ENCODE results near the gene FOXR1. TPM values are rescaled to one million over a fixed set of nuclear protein-coding genes. Genes with fewer than 3 reads are reported as not detected.
A peak's percentile ranks its signal among the peaks of the same experiment; 100 is the strongest.

The FOXR1 gene
- total and polyA plus RNA-seq, 2 of the 8 experiments (the other 6 are each of a cell fraction or from before 2014, with no cell fraction given) = not detected

DNA sequence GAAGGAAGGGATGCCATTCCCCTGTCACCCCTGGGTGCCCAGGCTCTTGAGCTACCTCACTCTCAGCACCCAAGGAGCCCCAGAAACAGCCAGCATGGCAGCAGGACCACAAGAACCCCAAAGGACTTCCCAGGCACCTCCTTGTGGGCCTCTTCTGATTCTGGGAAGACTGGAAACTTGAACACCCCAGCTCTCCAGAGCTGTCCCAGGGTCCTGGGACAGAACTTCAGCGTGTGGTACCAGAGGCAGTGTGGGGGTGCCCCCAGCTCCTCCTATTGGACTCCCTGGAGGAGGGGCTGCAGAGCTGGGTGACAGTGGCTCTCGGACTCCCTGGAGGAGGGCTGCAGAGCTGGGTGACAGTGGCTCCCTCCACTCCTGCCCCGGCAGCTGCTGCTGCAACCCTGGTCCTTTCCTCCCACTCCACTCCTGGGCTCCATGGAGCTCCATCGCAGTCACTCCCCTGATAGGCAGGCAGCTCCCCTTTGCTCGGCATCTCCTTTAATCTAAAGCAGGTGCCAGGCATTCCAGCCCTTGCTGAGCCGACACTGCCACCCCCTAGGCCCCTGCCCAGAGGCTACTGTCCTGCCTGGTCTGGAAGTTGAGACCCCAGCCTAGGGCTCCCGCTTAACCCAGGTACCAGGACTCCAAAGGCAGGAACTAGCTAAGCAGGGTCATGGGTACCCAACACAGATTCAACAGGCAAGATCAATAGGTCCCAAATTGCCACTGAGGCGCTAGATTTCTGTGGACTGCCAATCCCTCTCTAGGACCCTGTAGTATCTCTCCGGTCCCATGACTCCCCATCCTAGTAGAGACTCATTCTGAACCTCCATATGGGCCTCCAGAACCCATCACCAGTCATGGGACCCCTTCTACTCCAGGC, 48.6 kb upstream of the FOXR1 start:
- Histone ChIP-seq H4K5ac (ENCODE audit: insufficient read length, low read depth, low read length) (no peak overlapping the region), H3K14ac (ENCODE audit: insufficient read length) (no peak overlapping the region), H3K9ac (replicated peaks in 1 of 4; ENCODE audit: extremely low read depth in 1 of 4, low read depth in 3 of 4, low read length in 3 of 4) (no peak overlapping the region), H3K9me3 (ENCODE audit: insufficient read depth in 2 of 2, low read depth in 1 of 2, low read length in 1 of 2) (no peaks in the 10 kb centered on the region), H3K23ac (ENCODE audit: insufficient read length) (no peak overlapping the region), H3K18ac (ENCODE audit: extremely low read depth, low read length) (peak overlapping the region; percentile 11; the same call in 1 of the 2 replicates), H3K27ac (ENCODE audit: low read depth, low read length) (no peak overlapping the region), H3K36me3 (ENCODE audit: control insufficient read depth in 2 of 4, insufficient read depth in 4 of 4, low read length in 3 of 4) (no peaks in the 10 kb centered on the region; a peak in 1 of 8 replicates), H3K79me1 (ENCODE audit: low read depth, low read length) (peaks cover 22% of the 10 kb centered on the region), H3K4me2 (ENCODE audit: insufficient read depth in 1 of 2, low read depth in 2 of 2, low read length in 2 of 2) (peak overlapping the region; percentile 70 to 99), H3K4me1 (replicated peaks in 1 of 4; ENCODE audit: control insufficient read depth in 3 of 4, insufficient read depth in 4 of 4, low read length in 3 of 4) (peaks cover 28 to 72% (median 59%) of the 10 kb centered on the region in 4 experiments), H2BK12ac (ENCODE audit: low read depth, low read length) (peak overlapping the region; percentile 39; the same call in 1 of the 2 replicates), H2BK20ac (ENCODE audit: low read length) (no peak overlapping the region), H2AFZ (ENCODE audit: low read length) (no peak overlapping the region), H2BK15ac (ENCODE audit: low read length) (peak overlapping the region; percentile 88; the same call in 1 of the 2 replicates), H2AK5ac (ENCODE audit: low read depth, low read length) (no peak overlapping the region), H3K27me3 (replicated peaks in 1 of 4; ENCODE audit: control insufficient read depth in 3 of 4, extremely low read depth in 1 of 4, insufficient read depth in 3 of 4, low read length in 3 of 4) (no peaks in the 10 kb centered on the region; a peak in 1 of 7 replicates), H4K20me1 (replicated peaks in 1 of 2; ENCODE audit: control insufficient read depth in 1 of 2, insufficient read depth in 2 of 2, low read length in 2 of 2) (peaks cover 13 to 25% of the 10 kb centered on the region in 2 experiments), H3K4me3 (ENCODE audit: extremely low read depth in 1 of 4, insufficient read depth in 2 of 4, low read depth in 3 of 4, low read length in 4 of 4) (peak overlapping the region in 2 of 4 experiments; percentile 93 to 96; a peak in 4 of 8 replicates), H4K8ac (ENCODE audit: extremely low read depth, insufficient read depth, low read length) (no peak overlapping the region), H3K23me2 (ENCODE audit: low read depth, low read length) (peaks cover 14% of the 10 kb centered on the region), H4K91ac (replicated peaks; ENCODE audit: insufficient read length, low read length) (no peak overlapping the region), H3K4ac (replicated peaks; ENCODE audit: insufficient read length, low read depth, low read length) (no peak overlapping the region), H2BK5ac (ENCODE audit: low read depth, low read length) (peak overlapping the region; percentile 91; the same call in 1 of the 2 replicates), H2BK120ac (replicated peaks; ENCODE audit: low read depth, low read length) (no peak overlapping the region), H3K56ac (replicated peaks; ENCODE audit: insufficient read length, low read depth, low read length) (no peak overlapping the region), H3K79me2 (ENCODE audit: control insufficient read depth in 1 of 2, insufficient read depth in 2 of 2, low read length in 2 of 2) (peaks cover 26 to 69% of the 10 kb centered on the region in 2 experiments)
- ChIA-PET CTCF (ENCODE audit: partially characterized antibody) (interaction anchor here (0.6 to 2.5 kb wide), 7 partner anchors 28 to 1532 kb away, joined by 3 to 8 read pairs (median 3); no protein-coding TSS in a partner anchor), POLR2A (ENCODE audit: partially characterized antibody) (interaction anchor here (1.7 to 2.1 kb wide), 2 partner anchors 28 to 39 kb away, joined by 5 to 12 read pairs; partner anchors contain the start of gene CXCR5)
- 87% methylated on average over 9 of the region's 9 CpGs; no CpG with 5 or more reads in 1 of the 2 experiments for WGBS, 2 experiments (ENCODE audit: extremely low coverage in 1 of 2, insufficient coverage in 1 of 2, insufficient read length in 1 of 2, insufficient replicate concordance in 2 of 2, low coverage in 1 of 2, low lambda C conversion rate in 2 of 2, missing lambda C conversion rate in 1 of 2)
- DNase-seq (ENCODE audit: low read depth in 1 of 2, low spot score in 2 of 2) = peak in 1 of 2 experiments; percentile 45
- FAIRE-seq = no peak
- TF ChIP-seq TAF7 (optimal IDR thresholded peaks at IDR 0.05; ENCODE audit: borderline replicate concordance, low read depth, low read length) = no peak

Data from H1 (cell line).